ENCODE results near the gene PIGT.
A peak's percentile ranks its signal among the peaks of the same experiment; 100 is the strongest.

DNA sequence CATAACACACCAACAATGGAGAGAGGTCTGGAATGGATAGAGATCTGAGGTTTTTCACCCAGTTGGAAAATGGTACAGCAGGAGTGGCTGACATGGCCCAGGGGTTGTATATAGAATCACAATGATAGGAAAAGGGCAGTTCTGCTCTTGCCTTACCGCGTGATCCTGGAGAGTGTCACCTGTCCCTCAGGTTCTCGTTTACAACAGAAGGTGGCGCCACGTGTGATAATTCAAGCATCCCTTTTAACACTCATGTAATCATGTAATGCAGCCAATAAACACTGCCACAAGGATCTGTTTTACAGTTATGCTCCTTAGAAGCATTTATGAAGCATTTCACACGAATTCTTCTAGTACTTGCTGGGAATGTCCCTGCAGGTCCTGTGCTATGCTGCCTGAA lies 40.7 kb downstream of the PIGT start:
- TF ChIP-seq, protein P1, sequence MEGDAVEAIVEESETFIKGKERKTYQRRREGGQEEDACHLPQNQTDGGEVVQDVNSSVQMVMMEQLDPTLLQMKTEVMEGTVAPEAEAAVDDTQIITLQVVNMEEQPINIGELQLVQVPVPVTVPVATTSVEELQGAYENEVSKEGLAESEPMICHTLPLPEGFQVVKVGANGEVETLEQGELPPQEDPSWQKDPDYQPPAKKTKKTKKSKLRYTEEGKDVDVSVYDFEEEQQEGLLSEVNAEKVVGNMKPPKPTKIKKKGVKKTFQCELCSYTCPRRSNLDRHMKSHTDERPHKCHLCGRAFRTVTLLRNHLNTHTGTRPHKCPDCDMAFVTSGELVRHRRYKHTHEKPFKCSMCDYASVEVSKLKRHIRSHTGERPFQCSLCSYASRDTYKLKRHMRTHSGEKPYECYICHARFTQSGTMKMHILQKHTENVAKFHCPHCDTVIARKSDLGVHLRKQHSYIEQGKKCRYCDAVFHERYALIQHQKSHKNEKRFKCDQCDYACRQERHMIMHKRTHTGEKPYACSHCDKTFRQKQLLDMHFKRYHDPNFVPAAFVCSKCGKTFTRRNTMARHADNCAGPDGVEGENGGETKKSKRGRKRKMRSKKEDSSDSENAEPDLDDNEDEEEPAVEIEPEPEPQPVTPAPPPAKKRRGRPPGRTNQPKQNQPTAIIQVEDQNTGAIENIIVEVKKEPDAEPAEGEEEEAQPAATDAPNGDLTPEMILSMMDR (IDR thresholded peaks at IDR 0.05): peak in 4 of 7 experiments; percentile 26 to 48 (median 35)
- no peak for TF ChIP-seq POLR2A (IDR thresholded peaks at IDR 0.05)

Data from body of pancreas (tissue), 4 donors.